SU-DHL-6 (cell line): ENCODE data around the gene LCMT1.

Experiments
- H2AFZ ChIP-seq: fragments of 200-600 bp; sonication (generic); 2 replicates; pipeline ENCODE4 v1.6.1; 2014; ENCODE audit warnings: low read depth, mild to moderate bottlenecking, moderate library complexity, mixed read lengths, antibody characterized with exemption, low read length; ENCODE audit not compliant: severe bottlenecking
- H3F3A ChIP-seq: fragments of 200-600 bp; shearing (Covaris generic); 2 replicates; pipeline ENCODE4 v1.6.0; 2016; ENCODE audit warnings: antibody characterized with exemption, mild to moderate bottlenecking; ENCODE audit not compliant: insufficient read depth
- H3K27ac ChIP-seq: fragments of 200-600 bp; sonication (generic); 2 replicates; pipeline ENCODE4 v1.5.1; 2016; ENCODE audit warnings: low read depth, mild to moderate bottlenecking, low read length, moderate library complexity, mixed read lengths
- H3K27me3 ChIP-seq: fragments of 200-600 bp; sonication (generic), shearing (Covaris generic); 2 replicates; pipeline ENCODE4 v1.6.0; 2014; ENCODE audit warnings: mild to moderate bottlenecking, low read length
- H3K36me3 ChIP-seq: fragments of 200-600 bp; sonication (generic); 2 replicates; pipeline ENCODE4 v1.6.1; 2014; ENCODE audit warnings: mild to moderate bottlenecking, low read length, mixed read lengths
- H3K4me2 ChIP-seq: fragments of 300-600, 200-600 bp; shearing (Covaris generic), sonication (generic); 2 replicates; pipeline ENCODE4 v1.6.0; 2014; ENCODE audit warnings: low read length, low read depth, mild to moderate bottlenecking; ENCODE audit not compliant: poor library complexity, severe bottlenecking
- H3K4me3 ChIP-seq: fragments of 200-600 bp; sonication (generic); 2 replicates; pipeline ENCODE4 v1.5.1; 2014; ENCODE audit warnings: antibody characterized with exemption, low read length, mild to moderate bottlenecking, mixed read lengths; ENCODE audit not compliant: insufficient read depth, poor library complexity, severe bottlenecking
- H3K79me2 ChIP-seq: fragments of 200-600 bp; sonication (generic); 2 replicates; pipeline ENCODE4 v1.6.1; 2014; ENCODE audit warnings: mild to moderate bottlenecking, low read length, moderate library complexity; ENCODE audit not compliant: insufficient read depth
- H3K9ac ChIP-seq: fragments of 200-600 bp; sonication (generic); 2 replicates; pipeline ENCODE4 v1.7.0; 2014; ENCODE audit warnings: mild to moderate bottlenecking, low read length
- H3K9me2 ChIP-seq: fragments of 200-600 bp; sonication (generic); replicated peaks from 2 replicates; pipeline ENCODE4 v1.6.1; 2014; ENCODE audit warnings: low read length; ENCODE audit not compliant: insufficient read depth
- H3K9me3 ChIP-seq: fragments of 200-600 bp; sonication (generic); 2 replicates; pipeline ENCODE4 v1.6.1; 2014; ENCODE audit warnings: low read length, mixed read lengths; ENCODE audit not compliant: insufficient read depth
- H4K20me1 ChIP-seq: fragments of 200-600 bp; sonication (generic); 2 replicates; pipeline ENCODE4 v1.6.1; 2014; ENCODE audit warnings: low read depth, mild to moderate bottlenecking, antibody characterized with exemption, low read length, moderate library complexity, mixed read lengths
- CTCF ChIP-seq: fragments of 200-600 bp; sonication (generic); IDR thresholded peaks from one replicate; pipeline ENCODE4 v1.5.1; 2017; ENCODE audit warnings: antibody characterized with exemption, mild to moderate bottlenecking, low read length, moderate library complexity; ENCODE audit not compliant: insufficient read depth, poor library complexity, severe bottlenecking
- EZH2phosphoT487 ChIP-seq: fragments of 200-600 bp; sonication (generic), shearing (Covaris generic); conservative IDR thresholded peaks from 2 replicates; pipeline ENCODE4 v1.6.1; 2018; ENCODE audit warnings: mild to moderate bottlenecking, antibody characterized with exemption, low read length, moderate library complexity, mixed read lengths

Gene LCMT1

GRCh38 chr16:25134166-25134700, 22.7 kb downstream of the LCMT1 start:
- H3K36me3 ChIP-seq = peaks cover 4% of the 10 kb centered on the region; the same call in 1 of the 2 replicates
- no peak for TF ChIP-seq CTCF
- TF ChIP-seq EZH2phosphoT487 = no peak
- H3K9ac ChIP-seq = no peak overlapping the region

GRCh38 chr16:25135254-25135878, 23.8 kb downstream of the LCMT1 start:
- H3K9me2 ChIP-seq = no peaks in the 10 kb centered on the region
- no peak overlapping the region for H3K4me2 ChIP-seq
- H3K9ac ChIP-seq = no peak overlapping the region
- H3K36me3 ChIP-seq = no peaks in the 10 kb centered on the region
- no peak overlapping the region for H2AFZ ChIP-seq
- TF ChIP-seq EZH2phosphoT487 = no peak
- TF ChIP-seq CTCF = no peak
- H3F3A ChIP-seq = no peaks in the 10 kb centered on the region
- no peaks in the 10 kb centered on the region for H4K20me1 ChIP-seq
- H3K4me3 ChIP-seq = no peak overlapping the region
- no peaks in the 10 kb centered on the region for H3K27me3 ChIP-seq
- H3K27ac ChIP-seq = no peak overlapping the region
- H3K9me3 ChIP-seq = no peaks in the 10 kb centered on the region
- no peaks in the 10 kb centered on the region for H3K79me2 ChIP-seq

More at GRCh38 chr16:25134166-25134700, 22.7 kb downstream of the LCMT1 start:
- Histone ChIP-seq H2AFZ (no peak overlapping the region), H3K9me3 (no peaks in the 10 kb centered on the region), H3K79me2 (no peaks in the 10 kb centered on the region), H3F3A (no peaks in the 10 kb centered on the region), H3K4me3 (no peak overlapping the region), H3K9me2 (no peaks in the 10 kb centered on the region), H4K20me1 (no peaks in the 10 kb centered on the region), H3K27ac (no peak overlapping the region), H3K27me3 (no peaks in the 10 kb centered on the region), H3K4me2 (no peak overlapping the region)

GRCh38 chr16:25138130-25138529, 26.6 kb downstream of the LCMT1 start:
- Histone ChIP-seq H3K4me2 (no peak overlapping the region), H3K9me3 (no peaks in the 10 kb centered on the region), H2AFZ (no peak overlapping the region), H3F3A (no peaks in the 10 kb centered on the region), H4K20me1 (no peaks in the 10 kb centered on the region), H3K27ac (no peak overlapping the region), H3K36me3 (no peaks in the 10 kb centered on the region), H3K4me3 (no peak overlapping the region), H3K27me3 (no peaks in the 10 kb centered on the region), H3K9ac (no peak overlapping the region), H3K9me2 (no peaks in the 10 kb centered on the region), H3K79me2 (no peaks in the 10 kb centered on the region)
- TF ChIP-seq EZH2phosphoT487 (no peak), CTCF (no peak)
